SK-N-MC (cell line): ENCODE results near the gene DTNA.

Experiments used
- EZH2 ChIP-seq: fragments of 200-600 bp; sonication (generic); IDR thresholded peaks from one replicate; pipeline ENCODE4 v1.6.1; 2017; ENCODE audit warnings: antibody characterized with exemption
- FOXP2 ChIP-seq: optimal IDR thresholded peaks from 2 replicates; pipeline ENCODE3; 2011; ENCODE audit warnings: mild to moderate bottlenecking, moderate library complexity; ENCODE audit not compliant: insufficient read depth; ENCODE audit errors: extremely low read length, control extremely low read depth
- POLR2AphosphoS5 ChIP-seq: IDR thresholded peaks from 2 replicates; pipeline ENCODE4 v1.6.1; 2012; ENCODE audit warnings: mild to moderate bottlenecking, low read depth, low read length, borderline replicate concordance

GRCh38 chr18:34936772-34937171 is 226.7 kb downstream of the DTNA start:
- no peak for TF ChIP-seq POLR2AphosphoS5
- TF ChIP-seq EZH2, result no peak
- TF ChIP-seq FOXP2, result no peak
